HUDEP-2 (cell line): ENCODE data around the gene ZNRF3.
"Not testable (repeated sequence)": the region's sequence is repeated elsewhere in the genome, so short reads cannot be mapped to it uniquely, and the experiment has no call there.

Experiments used
- DNase-seq, 76 experiments: peaks; one replicate each; lab custom pipeline; 2025; ENCODE audit not compliant: unreplicated experiment in 76 of 76; lab: John Stamatoyannopoulos, UW

ZNRF3 gene

GRCh38 chr22:28882878-28883656, at the start of gene ZNRF3:
Gene ZNRF3 (plus strand): TSS chr22:28883572. CDS start chr22:28883767, 195 bp downstream.
- peak in 74 of 76 experiments; percentile 34 to 98 (median 85) for DNase-seq

GRCh38 chr22:28835630-28836189, 47.7 kb upstream of the ZNRF3 start:
- DNase-seq = no peak

DNA sequence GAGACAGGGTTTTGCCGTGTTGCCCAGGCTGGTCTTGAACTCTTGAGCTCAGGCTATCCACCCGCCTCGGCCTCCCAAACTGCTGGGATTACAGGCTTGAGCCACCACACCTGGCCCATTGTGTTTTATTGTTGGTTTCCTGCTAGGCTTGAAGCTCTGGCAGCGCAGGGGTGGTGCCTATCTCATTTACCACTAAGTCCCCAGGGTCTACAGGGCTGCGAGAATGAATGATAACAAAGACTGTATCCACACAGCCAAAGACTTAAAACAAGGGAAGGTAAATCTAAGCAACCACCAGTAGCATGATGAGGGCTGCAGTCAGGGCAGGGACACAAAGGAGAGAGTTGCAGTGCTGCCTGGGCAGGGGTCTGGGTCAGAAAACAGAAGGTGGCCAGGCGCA, 45.7 kb upstream of the ZNRF3 start:
- no peak for DNase-seq

GRCh38 chr22:28838971-28839370, 44.4 kb upstream of the ZNRF3 start:
- DNase-seq = no peak

DNA sequence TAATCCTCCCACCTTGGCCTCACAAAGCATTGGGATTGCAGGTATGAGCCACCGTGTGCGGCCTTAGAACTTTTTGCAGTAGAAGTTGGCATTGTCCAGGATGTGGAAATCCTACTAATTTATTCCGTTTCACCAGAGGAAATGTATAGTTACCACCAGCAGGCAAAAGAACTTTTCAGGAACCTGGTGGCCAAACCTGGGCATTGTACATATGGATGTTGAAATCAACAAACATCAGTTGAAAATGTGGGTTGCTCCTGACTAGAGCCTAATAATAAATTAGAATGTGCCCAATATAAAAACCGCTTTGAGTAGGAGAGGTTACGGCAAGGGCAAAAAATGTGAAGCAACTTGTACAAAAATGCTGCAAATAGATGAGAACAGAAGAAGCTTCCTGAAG, 42.3 kb upstream of the ZNRF3 start:
- DNase-seq = no peak

DNA sequence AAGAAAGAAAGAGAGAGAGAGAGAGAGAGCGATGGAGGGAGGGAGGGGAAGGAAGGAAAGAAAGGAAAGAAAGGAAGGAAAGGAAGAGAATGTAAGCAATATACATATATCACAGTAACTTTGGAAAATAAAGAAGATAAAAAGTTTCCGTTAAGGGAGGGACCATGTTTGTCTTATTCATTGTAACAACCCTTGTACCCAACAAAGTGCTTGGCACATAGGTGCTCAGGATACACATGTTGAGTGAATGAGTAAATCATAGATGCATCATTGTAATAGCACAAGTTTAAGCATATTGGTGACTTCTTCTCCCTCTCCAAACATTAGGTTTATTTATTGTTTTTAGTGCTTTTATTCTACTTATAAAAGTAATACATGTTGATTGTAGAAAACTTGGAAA, 39.7 kb upstream of the ZNRF3 start:
- no peak for DNase-seq

GRCh38 chr22:28844277-28844676, 39.1 kb upstream of the ZNRF3 start:
- not testable (repeated sequence) for DNase-seq

- DNase-seq = no peak
These were observed 36.4 kb upstream of the ZNRF3 start for GRCh38 chr22:28846994-28847393.

DNA sequence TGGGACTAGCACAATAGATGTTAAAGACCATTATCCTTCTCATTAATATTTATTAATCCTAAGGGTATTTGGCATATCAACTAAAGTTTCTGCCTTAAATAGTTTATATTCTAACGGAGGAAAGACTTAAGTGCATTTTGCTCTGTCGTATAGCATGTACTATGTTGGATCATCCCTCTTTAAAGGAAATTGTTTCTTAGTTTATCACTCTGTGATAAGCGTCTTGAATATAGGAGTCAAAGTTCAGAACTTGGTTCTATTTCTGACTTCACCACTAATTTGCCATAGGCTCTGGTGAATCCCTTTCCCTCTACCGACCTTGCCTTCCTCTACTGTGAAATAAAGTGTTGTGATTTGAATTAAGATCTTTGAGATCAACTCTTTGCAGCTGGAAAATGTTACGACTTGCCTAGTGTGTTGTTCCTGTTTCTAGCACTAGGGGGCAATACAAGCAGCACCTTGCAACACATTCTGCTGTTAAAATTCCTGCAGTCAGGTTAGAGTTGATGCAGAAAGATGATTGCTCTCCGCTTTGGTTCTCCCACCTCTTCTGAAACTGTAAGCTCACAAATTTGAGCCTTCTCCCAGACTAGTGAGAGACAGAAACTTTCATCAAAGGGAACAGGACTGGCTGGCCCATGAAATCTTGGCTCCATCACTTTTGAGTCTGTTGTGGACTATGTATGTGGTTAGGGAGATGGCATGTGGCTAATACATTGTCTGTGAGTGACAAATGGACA, 27.8 kb upstream of the ZNRF3 start:
- DNase-seq = peak in 45 of 76 experiments; percentile 1 to 66 (median 33)

DNA sequence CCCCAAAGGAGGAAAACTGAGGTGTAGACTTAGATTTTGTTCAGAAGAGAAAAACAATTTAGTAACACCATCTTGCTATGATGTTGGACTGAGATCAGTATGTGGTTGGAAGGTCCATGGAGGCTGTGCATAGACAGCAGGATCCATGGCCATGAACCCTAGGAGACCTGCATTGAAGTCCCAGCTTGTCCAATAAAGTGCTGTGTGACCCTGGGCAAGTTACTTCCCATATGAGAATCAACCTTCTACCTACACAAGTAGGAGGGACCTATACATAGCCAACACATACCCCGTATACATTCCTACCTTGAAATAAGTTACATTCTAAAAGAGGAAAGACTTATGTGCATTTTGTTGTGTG, 27.3 kb upstream of the ZNRF3 start:
- no peak for DNase-seq

DNA sequence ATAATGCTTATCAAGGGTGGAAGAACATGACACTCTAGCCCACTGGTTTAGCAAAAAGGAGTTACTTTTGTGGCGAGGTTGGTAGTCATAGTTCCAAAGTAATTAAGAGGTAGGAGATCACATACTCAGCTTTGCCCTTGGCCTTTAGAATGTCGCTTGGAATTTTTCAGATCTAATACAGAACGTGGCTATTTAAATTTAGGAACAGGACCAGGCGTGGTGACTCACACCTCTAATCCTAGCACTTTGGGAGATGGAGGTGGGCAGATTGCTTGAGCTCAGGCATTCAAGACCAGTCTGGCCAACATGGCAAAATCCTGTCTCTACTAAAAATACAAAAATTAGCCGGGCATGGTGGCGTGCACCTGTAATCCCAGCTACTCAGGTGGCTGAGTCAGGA, 26.1 kb upstream of the ZNRF3 start:
- no peak for DNase-seq

DNA sequence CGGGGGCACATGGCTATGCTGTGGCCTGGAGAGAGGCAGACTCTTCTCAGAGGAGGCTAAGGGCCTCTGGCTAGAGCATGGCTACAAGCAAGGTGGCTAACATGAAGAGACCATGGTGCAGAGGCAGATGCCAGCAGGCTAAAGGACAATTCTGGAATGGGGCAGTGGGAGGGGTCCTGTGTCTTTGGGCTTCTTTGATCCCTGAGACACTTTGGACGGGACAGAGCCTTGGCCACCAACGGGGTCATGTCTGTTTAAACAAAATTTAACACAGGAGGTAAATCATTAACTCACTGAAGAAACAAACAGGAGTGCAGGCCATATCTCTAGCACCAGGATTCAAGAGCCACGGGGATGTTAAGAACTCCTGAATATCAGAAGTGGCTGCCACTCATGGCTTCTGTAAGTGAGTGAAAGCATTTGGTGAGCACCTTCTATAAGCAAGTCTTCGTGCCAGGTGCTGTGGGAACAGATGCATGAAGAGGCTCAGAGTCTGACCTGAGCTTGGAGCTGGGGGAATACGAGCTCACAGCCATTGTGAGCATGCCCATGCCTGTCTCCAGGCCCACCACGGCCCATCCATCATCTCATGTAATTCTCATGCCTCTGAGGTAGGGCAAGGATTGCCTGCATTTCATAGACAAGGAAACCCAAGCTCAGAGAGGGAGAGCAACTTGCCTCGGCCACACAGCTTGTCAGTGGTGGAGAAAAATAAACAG, 18.3 kb upstream of the ZNRF3 start:
- no peak for DNase-seq

GRCh38 chr22:28867191-28867590, 16.2 kb upstream of the ZNRF3 start:
- no peak for DNase-seq

DNA sequence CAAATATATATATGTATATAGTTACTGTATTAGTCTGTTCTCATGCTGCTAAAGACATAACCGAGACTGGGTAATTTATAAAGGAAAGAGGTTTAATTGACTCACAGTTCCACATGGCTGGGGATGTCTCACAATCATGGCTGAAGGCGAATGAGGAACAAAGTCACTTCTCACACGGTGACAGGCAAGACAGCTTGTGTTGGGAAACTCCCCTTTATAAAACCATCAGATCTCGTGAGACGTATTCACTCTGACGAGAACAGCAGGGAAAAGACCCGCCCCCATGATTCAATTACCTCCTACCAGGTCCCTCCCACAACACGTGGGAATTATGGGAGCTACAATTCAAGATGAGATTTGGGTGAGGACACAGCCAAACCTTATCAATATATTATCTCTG, 15.0 kb upstream of the ZNRF3 start:
- not testable (repeated sequence) for DNase-seq

DNA sequence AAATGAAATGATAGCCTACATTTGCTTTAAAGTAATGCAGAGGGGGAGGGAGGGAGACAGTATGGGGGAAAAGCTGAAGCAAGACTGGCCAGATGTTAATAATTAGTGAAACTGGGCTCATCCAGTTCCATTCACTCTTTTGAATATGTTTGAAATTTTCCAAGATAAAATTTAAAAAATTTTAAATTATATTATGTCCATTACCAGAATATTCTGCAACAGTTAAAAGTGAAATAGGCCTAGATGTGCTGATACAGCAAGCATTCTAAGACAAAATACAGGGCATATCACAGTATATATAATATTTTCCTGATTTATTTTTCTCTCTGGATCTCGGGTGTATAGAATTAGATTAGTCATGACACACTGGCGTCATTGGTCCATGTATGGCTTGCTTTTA, 13.6 kb upstream of the ZNRF3 start:
- no peak for DNase-seq

- DNase-seq = no peak
These were observed 10.0 kb upstream of the ZNRF3 start for GRCh38 chr22:28873183-28873963.

DNA sequence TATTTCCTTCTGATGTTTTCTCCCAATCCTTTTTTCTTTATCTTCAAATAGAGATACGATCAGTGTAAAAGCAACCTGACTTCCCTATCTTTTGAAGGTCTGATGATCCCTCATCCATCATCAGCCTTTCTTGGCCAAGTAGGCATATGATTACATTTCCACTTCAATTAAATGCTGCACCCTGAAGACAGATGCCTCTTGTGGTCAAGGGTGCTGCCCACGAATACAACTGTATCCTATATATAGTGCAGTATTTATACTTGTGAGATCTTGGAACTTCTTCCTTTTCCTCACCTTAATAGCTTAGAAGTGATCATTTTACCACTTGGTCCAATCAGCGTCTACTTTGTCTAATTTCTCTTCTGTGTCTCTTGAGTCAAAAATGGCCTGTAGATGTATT, 9.3 kb upstream of the ZNRF3 start:
- no peak for DNase-seq

GRCh38 chr22:28874811-28875320, 8.5 kb upstream of the ZNRF3 start:
- DNase-seq = no peak

GRCh38 chr22:28882545-28882877, 861 bp upstream of the ZNRF3 start:
- peak in 62 of 76 experiments; percentile 12 to 83 (median 54) for DNase-seq

GRCh38 chr22:28883657-28883916, 215 bp downstream of the ZNRF3 start:
- DNase-seq = no peak
